Psoas muscle (tissue), 8 donors: ENCODE data around the gene APLP2. TPM values are rescaled to one million over a fixed set of nuclear protein-coding genes. Genes with fewer than 3 reads are reported as not detected.

Experiments
- ATAC-seq, 4 donors: fragments of 200-7000 bp; cut with Tn5 transposase; one replicate each; pipeline ENCODE4 v1.9.1; 2020; ENCODE audit warnings: moderate library complexity in 3 of 4, mild to moderate bottlenecking in 2 of 4
- DNase-seq, 2 donors: peaks; one replicate each; pipeline ENCODE4 v3.0.0-alpha.2; 2020
- H3K27ac ChIP-seq: fragments of 200-600 bp; one replicate; pipeline ENCODE4 v1.8.0; 2022
- H3K27me3 ChIP-seq, 3 donors: fragments of 200-600 bp in 1 of 3; one replicate each; pipeline versions ENCODE4 v1.6.1 to v1.8.0; 2013 to 2022; ENCODE audit warnings: low read length in 2 of 3, mild to moderate bottlenecking in 2 of 3, moderate library complexity in 1 of 3; ENCODE audit not compliant: insufficient read depth in 3 of 3
- H3K36me3 ChIP-seq, 2 donors: fragments of 200-600 bp in 1 of 2; one replicate each; pipeline versions ENCODE4 v1.6.1 to v1.8.0; 2013 to 2022; ENCODE audit warnings: low read depth in 1 of 2, mild to moderate bottlenecking in 1 of 2, moderate library complexity in 1 of 2; ENCODE audit not compliant: insufficient read depth in 1 of 2
- H3K4me1 ChIP-seq: fragments of 200-600 bp; one replicate; pipeline ENCODE4 v1.8.0; 2022
- H3K4me3 ChIP-seq: fragments of 200-600 bp; one replicate; pipeline ENCODE4 v1.8.0; 2022; ENCODE audit warnings: mild to moderate bottlenecking
- H3K9me3 ChIP-seq: fragments of 200-600 bp; one replicate; pipeline ENCODE4 v1.8.0; 2022
- CTCF ChIP-seq: fragments of 200-600 bp; IDR thresholded peaks from one replicate; pipeline ENCODE4 v1.8.0; 2022; ENCODE audit warnings: antibody characterized with exemption
- WGBS, 3 donors: extraction: QIAGEN DNeasy Blood & Tissue Kit; methylation state at CpG; one replicate each; pipeline versions ENCODE4 v1.1.6 to v1.1.7; 2013; 5-methylcytosine and 5-hydroxymethylcytosine counted together
- intact Hi-C, 2 donors: fragments of 100-400 bp; cut with DNase I; formaldehyde crosslinking; loops; one replicate each; pipeline versions ENCODE4 v1.11.0 to v1.14.2; 2022
- polyA plus RNA-seq, 3 donors: library from polyadenylated mRNA; stranded (reverse); fragments of 200-250 nt; gene quantifications; one replicate each; pipeline ENCODE4 v1.2.3, GENCODE V29; 2013
- total RNA-seq, 4 donors: library from RNA; stranded (reverse); fragmentation: NEBNext Ultra II Directional in 2 of 4; extraction: Animal tissue kit (Norgen Biotek cat#: 25700) in 2 of 4; gene quantifications; one replicate each; pipeline versions ENCODE4 v1.2.1 to v1.2.4, GENCODE V29; 2021 to 2023
- donor health status: healthy with polysubstance abuse.
- donor health status: DM: no; HTN: no; CAD: no; lungs with moderate emphysema.
- donor health status: Bipolar disorder and iron deficiency.
- donor health status: healthy.
- donor health status: DM: yes; HTN: yes; CAD: no.
- donor health status: DM: no; HTN: no; CAD: no.
- donor health status: DM: no; HTN: no; CAD: no.
- donor health status: DM: yes; HTN: yes; CAD: no.

The APLP2 gene
- total and polyA plus RNA-seq, 7 donors, result 37.8 to 96.7 (median 67.6) TPM

- DNase-seq (no peak), ATAC-seq (no peak)
- H3K4me1 ChIP-seq, result no peaks in the 10 kb centered on the region
- WGBS, 3 donors, result 53 to 61% (median 60%) methylated on average over 1 of the region's 1 CpG
- no peaks in the 10 kb centered on the region for H3K9me3 ChIP-seq
- H3K27ac ChIP-seq, result no peak overlapping the region
- H3K4me3 ChIP-seq, result no peak overlapping the region
- H3K36me3 ChIP-seq, result no peaks in the 10 kb centered on the region
- TF ChIP-seq CTCF, result no peak
- intact Hi-C loops, result no loop called here
- H3K27me3 ChIP-seq, result peaks cover 0 to 2% (median 0%) of the 10 kb centered on the region in 3 donors
Measured at GRCh38 chr11:130024361-130024760, 45.3 kb upstream of the APLP2 start.

- Histone ChIP-seq H3K36me3 (no peaks in the 10 kb centered on the region), H3K27ac (no peak overlapping the region), H3K9me3 (no peaks in the 10 kb centered on the region), H3K4me1 (no peaks in the 10 kb centered on the region), H3K4me3 (no peak overlapping the region), H3K27me3 (peaks cover 0 to 2% (median 0%) of the 10 kb centered on the region in 3 donors)
- DNase-seq, result no peak
- intact Hi-C loops, result no loop called here
- TF ChIP-seq CTCF, result no peak
- ATAC-seq, result no peak
- 86 to 94% (median 93%) methylated on average over 1 of the region's 1 CpG for WGBS, 3 donors
Measured at GRCh38 chr11:130025371-130025770, 44.3 kb upstream of the APLP2 start.

GRCh38 chr11:130029137-130029536, 40.6 kb upstream of the APLP2 start:
- H3K4me1 ChIP-seq, result no peaks in the 10 kb centered on the region
- DNase-seq, result no peak
- no peaks in the 10 kb centered on the region for H3K9me3 ChIP-seq
- H3K27ac ChIP-seq, result no peak overlapping the region
- 90 to 94% (median 90%) methylated on average over 3 of the region's 3 CpGs for WGBS, 3 donors
- no peaks in the 10 kb centered on the region for H3K27me3 ChIP-seq
- no peaks in the 10 kb centered on the region for H3K36me3 ChIP-seq
- no peak for TF ChIP-seq CTCF
- intact Hi-C loops, result no loop called here
- no peak for ATAC-seq
- no peak overlapping the region for H3K4me3 ChIP-seq

GRCh38 chr11:130031056-130031455, 38.6 kb upstream of the APLP2 start:
- Histone ChIP-seq H3K27ac (no peak overlapping the region), H3K27me3 (no peaks in the 10 kb centered on the region), H3K4me1 (no peaks in the 10 kb centered on the region), H3K9me3 (no peaks in the 10 kb centered on the region), H3K36me3 (no peaks in the 10 kb centered on the region), H3K4me3 (no peak overlapping the region)
- DNase-seq, result no peak
- TF ChIP-seq CTCF, result no peak
- intact Hi-C loops, result no loop called here
- no peak for ATAC-seq
- 67 to 100% (median 94%) methylated on average over 1 of the region's 1 CpG for WGBS, 3 donors

- 89 to 97% (median 95%) methylated on average over 2 of the region's 2 CpGs for WGBS, 3 donors
- Histone ChIP-seq H3K9me3 (no peaks in the 10 kb centered on the region), H3K27ac (no peak overlapping the region), H3K4me1 (no peaks in the 10 kb centered on the region), H3K27me3 (no peaks in the 10 kb centered on the region), H3K36me3 (no peaks in the 10 kb centered on the region), H3K4me3 (no peak overlapping the region)
- intact Hi-C loops, result no loop called here
- ATAC-seq, result no peak
- no peak for TF ChIP-seq CTCF
- DNase-seq, result no peak
Measured at GRCh38 chr11:130031945-130032344, 37.7 kb upstream of the APLP2 start.
